HG03460 (cell line): ENCODE data around the gene SNX14.
"Not testable (repeated sequence)": the region's sequence is repeated elsewhere in the genome, so short reads cannot be mapped to it uniquely, and the experiment has no call there.

Experiments used
- ATAC-seq: cut with Tn5 transposase; IDR thresholded peaks from one replicate; pipeline ENCODE4 v1.9.1; 2021; ENCODE audit not compliant: unreplicated experiment

The SNX14 gene

DNA sequence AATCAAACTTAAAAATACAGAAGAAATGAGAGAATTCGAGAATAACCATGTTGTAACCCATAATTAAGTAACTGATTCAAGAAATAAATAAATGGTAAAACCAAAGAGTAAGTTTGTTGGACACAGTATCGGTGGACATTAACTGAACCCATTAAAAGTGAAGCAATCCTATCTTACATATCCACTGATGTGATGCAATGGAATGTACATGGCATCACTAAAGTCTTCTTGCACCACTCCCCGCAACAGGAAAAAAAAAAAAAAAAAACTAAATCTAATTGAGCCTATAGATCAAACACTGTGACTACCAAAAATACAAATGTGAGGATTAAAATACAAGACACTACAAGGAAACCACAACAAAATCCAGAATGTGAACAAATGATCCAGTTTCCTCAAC, 7.9 kb downstream of the SNX14 start:
- no peak for ATAC-seq

DNA sequence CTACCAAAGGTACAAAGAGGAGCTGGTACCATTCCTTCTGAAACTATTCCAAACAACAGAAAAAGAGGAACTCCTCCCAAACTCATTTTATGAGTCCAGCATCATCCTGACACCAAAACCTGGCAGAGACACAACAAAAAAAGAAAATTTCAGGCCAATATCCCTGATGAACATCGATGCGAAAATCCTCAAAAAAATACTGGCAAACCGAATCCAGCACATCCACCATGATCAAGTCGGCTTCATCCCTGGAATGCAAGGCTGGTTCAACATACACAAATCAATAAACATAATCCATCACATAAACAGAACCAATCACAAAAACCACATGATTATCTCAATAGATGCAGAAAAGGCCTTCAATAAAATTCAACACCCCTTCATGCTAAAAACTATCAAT, 10.8 kb downstream of the SNX14 start:
- ATAC-seq, result not testable (repeated sequence)

DNA sequence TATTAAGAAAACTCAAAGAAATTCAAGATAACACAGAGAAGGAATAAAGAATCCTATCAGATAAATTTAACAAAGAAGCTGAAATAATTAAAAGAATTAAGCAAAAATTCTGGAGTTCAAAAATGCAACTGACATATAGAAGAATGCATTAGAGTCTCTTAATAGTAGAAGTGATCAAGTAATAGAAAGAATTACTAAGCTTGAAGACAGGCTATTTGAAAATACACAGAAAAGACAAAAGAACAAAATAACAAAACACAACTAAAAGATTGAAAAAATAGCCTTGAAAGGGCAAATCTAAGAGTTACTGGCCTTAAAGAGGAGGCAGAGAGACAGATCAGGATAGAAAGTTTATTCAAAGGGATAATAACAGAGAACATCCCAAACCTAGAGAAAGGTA, 12.1 kb downstream of the SNX14 start:
- ATAC-seq, result no peak

DNA sequence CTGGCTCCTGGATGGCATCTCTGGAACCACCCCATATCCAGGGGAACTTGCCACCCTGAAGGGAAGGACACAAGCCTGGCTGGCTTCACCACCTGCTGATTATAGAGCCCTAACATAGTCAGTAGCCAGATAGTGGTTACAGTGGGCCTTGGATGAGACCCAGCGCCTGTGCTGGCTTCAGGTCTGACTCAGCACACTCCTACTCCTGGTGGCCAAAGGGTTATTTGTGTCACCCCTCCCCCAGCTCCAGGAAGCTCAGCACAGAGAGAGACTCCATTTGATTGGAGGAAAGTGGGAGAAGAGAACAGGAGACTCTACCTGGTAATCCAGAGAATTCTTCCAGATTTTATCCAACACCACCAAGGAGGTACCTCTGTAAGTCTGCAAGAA, 12.8 kb downstream of the SNX14 start:
- ATAC-seq, result no peak

DNA sequence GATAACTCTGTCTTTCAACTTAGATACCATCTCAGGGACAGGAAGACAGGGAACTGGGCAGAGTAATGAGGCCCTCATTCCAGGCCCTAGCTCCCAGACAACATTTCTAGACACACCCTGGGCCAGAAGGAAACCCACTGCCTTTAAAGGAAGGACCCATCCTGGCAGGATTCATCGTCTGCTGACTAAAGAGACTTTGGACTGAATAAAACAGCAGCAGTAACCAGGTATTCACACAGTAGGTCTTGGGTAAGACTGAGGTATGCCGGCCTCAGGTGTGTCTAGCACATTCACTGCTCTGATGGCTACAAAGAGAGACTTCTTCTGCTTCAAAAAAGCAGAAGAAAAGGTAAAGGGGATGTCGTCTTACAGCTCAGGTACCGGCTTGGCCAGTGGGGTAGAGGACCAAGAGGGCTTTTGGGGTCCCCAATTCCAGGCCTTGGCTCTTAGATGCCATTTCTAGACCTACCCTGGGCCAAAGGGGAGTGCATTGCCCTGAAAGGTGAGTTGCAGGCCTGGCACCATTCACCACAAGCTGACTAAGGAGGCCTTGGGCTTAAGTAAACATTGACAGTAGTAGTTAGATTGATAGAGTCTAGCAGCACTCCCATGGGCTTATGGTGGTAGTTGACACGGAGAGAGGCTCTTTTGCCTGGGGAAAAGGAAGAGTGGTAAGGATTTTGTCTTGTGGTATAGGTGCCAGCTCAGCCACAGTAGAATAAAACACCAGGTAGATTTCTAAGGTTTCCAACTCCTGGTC, 13.4 kb downstream of the SNX14 start:
- no peak for ATAC-seq

DNA sequence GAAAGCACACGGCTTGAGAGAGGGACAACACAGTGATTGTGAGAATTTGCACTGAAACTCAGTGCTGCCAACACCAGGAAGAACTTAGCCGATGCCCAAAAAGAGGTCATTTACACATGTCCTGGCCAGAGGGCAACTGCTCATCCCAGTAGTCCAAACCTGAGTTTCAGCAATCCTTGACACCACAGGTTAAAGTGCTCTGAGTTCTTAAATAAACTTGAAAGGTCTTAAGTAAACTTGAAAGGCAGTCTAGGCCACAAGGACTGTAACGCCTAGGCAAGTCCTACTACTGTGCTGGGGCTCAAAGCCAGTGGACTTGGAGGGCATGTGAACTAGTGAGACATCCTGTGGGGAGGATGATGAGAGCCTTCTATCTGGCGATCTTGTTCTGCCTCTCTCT, 14.1 kb downstream of the SNX14 start:
- no peak for ATAC-seq

DNA sequence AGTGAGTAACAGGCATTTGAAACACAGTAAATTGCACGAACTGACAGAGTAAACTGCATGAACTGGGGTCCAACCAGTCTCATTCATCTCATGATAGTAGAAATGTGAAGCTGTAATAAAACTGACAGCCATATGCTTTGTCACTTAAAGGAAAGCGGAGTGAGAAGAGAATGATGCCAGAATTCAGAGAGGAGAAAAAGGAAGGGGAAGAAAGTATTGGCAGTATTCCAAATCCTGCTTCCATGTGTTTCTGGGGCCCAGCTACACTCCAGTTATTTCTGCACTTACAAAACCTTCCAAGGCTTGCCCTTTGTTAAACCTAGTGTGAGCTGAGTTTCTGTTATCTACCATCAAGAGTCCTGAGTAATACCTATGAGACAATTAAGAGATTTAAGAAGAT, 17.2 kb downstream of the SNX14 start:
- ATAC-seq, result no peak

DNA sequence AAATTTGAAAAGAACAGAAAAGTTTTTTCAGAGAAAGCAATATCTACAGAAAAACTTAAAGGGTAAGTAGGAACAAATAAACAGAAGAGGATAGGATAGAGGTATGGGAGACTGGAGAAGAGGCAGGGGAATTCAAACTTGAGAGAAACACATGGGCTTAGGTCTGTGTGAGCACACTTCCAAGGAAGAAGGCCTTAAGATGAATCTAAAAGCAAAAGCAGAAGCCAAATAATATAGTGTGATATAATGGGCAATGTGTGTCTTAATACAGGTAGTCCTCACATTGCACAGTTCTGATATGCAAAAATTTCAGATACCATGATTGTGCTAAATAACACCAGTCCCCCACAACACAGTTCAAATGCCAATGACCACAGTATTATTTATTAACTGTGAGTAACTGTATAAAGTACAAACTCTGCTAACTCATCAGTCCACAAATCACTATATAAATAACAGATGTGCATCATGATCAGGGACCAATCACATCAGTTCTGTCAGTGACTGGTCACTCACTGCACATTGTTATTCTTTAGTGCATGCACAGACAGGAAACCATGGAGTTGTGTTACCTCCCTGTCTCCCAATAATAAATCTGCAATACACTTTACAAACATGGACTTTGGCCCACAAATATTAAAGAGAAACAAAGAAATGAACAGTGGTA, 18.6 kb downstream of the SNX14 start:
- ATAC-seq, result no peak

DNA sequence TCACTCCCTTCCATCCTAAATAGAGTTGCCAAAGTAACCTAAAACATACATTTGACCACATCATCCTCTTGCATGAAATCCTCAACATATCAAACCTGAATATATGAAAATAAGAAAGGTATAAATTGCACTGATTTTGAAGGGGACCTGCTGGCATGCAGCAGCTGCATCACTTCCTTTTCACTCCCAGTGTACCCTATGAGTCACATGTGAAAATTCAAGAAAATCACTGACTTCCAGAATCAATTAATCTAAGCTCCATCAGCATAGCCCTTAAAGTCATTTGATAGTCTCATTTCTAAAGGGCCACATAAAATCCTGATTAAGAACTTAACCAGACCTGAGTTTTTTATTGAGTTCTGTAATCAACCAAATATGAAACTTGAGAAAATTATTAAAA, 24.3 kb downstream of the SNX14 start:
- no peak for ATAC-seq

DNA sequence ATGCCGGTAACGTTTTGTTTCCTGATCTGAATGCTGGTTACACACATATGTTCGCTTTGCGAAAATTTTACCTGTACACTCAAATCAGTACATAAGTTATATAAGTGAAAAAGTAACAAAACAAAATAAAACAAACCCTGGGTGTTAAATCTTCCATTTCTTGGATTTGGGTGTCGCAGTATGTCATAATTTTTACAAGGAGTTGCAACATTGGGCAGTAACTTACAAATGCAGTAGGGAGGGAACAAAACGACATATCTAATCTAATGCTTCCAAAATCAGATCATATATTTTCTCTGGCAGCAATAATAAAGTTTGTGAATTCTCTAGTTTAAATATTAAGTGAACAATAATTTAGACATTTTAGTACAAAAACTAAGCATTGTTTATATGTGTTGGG, 25.2 kb downstream of the SNX14 start:
- no peak for ATAC-seq

DNA sequence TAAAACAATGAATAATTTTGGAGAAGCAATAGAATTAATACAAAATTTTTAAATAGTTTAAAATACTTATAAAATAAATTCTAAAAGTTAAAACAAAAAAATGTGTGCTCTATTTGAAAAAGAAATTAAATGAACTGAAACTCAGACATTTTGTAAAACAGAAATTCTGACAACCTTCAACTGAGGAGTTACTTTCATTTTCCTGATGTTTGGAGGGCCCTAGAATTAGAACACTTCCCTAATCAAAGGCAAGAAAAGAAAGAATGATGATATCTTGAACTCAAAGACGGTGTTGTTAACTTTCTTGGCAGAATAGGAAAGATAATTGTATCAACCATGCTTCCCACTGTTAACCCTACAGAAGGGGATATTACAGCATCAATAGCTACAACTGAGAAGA, 27.9 kb downstream of the SNX14 start:
- no peak for ATAC-seq

DNA sequence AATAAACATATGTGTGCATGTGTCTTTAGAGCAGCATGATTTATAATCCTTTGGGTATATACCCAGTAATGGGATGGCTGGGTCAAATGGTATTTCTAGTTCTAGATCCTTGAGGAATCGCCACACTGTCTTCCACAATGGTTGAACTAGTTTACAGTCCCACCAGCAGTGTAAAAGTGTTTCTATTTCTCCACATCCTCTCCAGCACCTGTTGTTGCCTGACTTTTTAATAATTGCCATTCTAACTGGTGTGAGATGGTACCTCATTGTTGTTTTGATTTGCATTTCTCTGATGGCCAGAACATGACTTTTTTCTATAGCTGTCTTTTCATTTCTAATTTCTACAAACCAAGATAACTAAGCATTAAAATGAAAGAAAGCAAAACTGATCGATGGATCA, 29.4 kb downstream of the SNX14 start:
- ATAC-seq, result not testable (repeated sequence)

DNA sequence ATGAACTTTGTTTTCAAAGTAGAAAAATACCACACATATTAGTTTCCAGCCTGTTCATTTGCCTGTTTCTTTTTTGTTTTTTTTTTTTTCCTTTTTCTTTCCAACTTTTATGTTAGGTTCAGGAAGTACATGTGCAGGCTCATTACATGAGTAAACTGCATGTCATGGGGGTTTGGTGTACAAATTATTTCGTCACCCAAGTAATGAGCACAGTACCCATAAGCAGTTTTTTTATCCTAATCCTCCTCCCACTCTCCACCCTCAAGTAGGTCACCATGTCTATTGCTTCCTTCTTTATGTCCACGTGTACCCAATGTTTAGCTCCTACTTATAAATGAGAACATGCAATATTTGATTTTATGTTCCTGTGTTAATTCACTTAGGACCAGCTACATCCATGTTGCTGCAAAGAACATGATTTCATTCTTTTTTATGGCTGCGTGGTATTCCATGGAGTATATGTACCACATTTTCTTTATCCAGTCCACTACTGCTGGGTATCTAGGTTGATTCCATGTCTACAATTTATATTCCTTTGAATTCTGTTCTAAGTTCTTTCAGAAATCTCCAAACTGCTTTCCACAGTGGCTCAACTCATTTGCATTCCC, 31.8 kb downstream of the SNX14 start:
- no peak for ATAC-seq

DNA sequence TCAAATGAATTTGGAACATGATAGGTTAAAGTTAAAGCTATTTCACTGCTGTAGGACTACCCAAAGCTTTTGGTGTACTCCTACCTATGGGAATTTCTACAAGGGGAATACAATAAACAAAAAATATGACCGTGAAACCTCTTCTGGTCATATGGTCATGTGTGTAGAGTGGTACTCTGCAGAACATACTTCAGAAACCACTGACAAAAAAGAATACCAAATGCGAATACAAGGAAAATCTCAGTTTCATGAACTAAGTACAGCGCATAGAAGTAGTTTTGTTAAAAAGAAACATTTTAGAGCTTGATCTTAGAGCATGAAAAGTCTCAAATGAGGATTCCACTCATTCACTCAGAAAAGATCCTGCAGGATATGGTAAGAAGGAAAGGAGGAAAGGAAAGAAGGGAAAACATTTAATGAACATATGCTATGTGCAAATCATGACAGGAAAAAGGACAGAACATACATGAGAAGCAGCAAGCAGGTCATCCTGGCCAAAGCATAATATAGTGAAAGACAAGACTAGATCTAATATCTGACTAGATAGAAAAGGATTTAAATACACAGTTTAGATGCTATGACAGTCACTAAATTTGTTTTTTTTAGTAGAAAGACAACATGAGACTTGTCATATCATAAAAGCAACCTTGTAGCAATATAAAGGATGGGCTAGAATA, 36.5 kb downstream of the SNX14 start:
- ATAC-seq, result no peak

DNA sequence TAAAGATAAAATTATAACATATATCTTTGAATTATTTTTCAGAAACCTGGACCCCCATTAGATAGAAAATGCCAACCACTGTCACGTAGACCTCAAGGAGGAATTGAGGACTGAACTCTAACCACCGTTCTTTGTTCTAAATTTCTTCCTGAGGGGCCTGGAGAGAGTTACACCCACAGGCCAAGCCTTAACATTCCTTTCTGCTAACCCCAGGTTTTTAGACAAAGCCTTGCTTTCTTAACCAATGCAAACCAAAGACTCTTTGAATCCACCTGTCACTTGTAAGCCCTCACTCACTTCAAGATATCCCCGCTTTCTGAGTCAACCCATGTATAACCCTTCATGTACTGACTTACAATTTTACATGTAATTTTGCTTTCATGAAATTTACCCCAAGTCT, 41.0 kb downstream of the SNX14 start:
- no peak for ATAC-seq

DNA sequence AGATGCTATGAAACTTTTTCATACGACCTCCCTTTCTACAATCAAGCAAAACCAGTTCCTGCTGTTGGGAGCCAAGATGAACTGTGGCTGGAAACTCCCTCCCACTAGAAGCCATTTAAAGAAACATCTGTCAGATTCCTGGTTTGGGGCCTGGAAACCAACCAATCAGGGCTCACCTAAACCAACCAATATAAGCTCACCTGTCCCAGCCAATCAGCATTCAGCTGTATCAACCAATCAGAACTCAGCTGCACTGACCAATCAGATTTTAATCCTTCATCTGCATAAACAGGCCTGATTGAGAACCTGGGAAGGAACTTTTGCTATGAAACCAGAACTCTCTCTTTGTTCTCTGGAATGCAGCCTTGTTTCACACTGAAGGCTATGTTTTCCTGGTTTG, 42.4 kb downstream of the SNX14 start:
- no peak for ATAC-seq

DNA sequence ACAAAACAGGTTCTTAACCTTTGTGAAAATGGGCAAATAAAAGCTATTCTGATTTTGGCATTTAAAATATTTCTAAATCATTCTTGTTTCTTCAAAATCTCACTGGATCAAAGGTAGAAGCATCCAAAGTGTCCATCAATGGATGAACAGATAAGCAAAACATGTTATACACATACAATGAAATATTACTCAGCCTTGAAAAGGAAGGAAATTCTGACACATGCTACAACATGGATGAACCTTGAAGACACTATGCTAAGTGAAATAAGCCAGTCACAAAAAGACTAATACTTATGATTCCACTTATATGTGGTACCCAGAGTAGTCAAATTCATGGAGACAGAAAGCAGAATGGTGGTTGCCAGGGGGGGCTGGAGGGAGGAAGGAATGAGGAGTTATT, 45.9 kb downstream of the SNX14 start:
- no peak for ATAC-seq

DNA sequence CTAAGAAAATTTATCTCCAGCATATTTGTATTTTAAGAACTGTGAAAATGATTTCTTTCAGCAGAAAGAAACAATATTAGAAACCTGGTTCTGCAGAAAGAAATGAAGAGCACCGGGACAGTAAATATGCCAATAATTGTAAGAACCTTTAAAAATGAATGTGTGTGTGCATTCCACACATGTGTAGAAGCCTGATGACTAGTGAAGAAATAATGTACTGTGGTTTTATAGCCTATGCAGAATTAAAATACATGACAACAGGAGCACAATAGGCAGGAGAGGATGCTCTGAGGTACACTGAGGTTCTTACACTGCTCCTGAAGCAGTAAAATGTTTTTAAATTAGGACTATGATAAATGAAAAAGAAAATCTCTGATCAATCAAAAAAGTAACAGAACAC, 48.9 kb downstream of the SNX14 start:
- ATAC-seq, result no peak

DNA sequence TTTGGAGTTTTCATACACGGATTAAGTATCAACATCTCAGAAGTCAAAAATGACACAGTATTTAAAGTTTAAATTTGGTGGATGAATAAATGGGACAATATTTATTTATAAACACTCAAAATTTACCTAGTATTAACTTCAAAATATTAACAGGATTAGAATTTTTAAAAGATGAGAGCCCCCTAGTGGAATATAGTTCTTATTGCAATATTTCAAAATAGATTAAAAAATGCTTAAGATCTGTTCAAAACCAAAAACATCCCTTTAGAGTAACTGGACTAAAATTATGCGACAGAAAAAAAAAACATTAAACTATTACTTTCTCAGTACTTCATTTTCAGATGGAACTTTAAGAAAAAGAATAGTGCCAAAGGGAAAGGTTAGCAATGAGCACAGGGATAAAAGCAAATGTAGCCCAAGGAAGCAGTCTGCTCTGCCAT, 56.6 kb downstream of the SNX14 start:
- no peak for ATAC-seq

DNA sequence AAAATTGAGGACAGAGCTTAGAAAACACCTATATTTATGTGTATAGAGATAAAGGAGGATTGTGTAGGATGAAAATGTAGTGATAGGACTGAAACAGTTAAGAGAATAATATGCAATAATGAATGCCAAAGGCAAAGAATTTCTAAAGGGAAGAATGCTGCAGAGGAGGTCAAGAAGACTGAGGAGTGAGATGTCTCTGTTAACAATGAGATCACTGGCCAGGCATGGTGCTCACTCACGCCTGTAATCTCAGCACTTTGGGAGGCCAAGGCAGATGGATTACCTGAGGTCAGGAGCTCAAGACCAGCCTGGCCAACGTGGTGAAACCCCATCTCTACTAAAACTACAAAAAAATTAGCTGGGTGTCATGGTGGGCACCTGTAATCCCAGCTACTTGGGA, 69.4 kb downstream of the SNX14 start:
- not testable (repeated sequence) for ATAC-seq

DNA sequence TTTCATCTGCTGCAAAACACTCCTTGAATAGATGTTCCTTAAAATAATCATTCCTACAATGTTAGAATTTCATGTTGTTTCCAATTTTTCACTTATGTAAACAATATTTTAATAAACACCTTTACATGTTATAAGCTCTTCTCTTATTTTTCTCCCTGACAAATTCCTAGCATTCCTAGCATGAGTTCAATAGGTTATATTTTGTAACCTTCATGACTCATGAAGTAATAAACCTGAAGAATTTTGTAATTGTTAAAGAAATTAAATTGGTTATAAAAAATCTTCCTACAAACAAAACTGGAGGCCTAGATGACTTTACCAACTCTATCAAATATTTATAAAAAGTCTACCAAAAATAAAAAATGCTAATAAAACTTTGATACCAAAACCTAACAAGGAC, 77.5 kb downstream of the SNX14 start:
- no peak for ATAC-seq
